ENCODE data around the gene CADM1.

DNA sequence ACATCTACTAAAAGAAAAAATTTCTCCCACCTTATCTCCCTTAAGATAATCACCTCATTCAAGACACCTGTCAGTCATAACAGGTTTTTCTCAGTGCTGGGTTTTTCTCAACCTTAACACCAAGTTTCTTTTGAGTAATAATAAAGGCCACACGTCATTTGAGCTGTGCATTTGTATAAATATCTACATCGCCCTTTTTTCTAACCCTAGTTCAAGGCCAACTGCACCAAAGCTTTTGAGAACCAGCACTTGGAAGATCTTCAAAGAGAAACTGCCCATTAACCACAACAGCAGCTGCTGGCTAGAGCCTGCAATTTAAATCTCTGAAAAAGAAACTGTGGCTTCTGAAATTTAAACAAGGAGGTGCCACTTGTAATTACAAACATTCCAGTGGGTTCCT lies 6.9 kb downstream of the CADM1 start:
- TF ChIP-seq EZH2 (IDR thresholded peaks at IDR 0.05; ENCODE audit: borderline replicate concordance, low read depth, low read length, severe bottlenecking) = no peak
- TF ChIP-seq, protein P1, sequence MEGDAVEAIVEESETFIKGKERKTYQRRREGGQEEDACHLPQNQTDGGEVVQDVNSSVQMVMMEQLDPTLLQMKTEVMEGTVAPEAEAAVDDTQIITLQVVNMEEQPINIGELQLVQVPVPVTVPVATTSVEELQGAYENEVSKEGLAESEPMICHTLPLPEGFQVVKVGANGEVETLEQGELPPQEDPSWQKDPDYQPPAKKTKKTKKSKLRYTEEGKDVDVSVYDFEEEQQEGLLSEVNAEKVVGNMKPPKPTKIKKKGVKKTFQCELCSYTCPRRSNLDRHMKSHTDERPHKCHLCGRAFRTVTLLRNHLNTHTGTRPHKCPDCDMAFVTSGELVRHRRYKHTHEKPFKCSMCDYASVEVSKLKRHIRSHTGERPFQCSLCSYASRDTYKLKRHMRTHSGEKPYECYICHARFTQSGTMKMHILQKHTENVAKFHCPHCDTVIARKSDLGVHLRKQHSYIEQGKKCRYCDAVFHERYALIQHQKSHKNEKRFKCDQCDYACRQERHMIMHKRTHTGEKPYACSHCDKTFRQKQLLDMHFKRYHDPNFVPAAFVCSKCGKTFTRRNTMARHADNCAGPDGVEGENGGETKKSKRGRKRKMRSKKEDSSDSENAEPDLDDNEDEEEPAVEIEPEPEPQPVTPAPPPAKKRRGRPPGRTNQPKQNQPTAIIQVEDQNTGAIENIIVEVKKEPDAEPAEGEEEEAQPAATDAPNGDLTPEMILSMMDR (IDR thresholded peaks at IDR 0.05; ENCODE audit: borderline replicate concordance, extremely low read depth, low read length, poor library complexity, severe bottlenecking) = no peak

Measured in DND-41 (cell line).